GM13976 (cell line): Measurements from ENCODE around the gene MARCHF2.

Experiments
- DNase-seq: peaks from one replicate; pipeline ENCODE4 v3.0.0; 2012; ENCODE audit warnings: low spot score
- CTCF ChIP-seq: IDR thresholded peaks from 2 replicates; pipeline ENCODE4 v1.5.1; 2012; ENCODE audit warnings: borderline replicate concordance, mild to moderate bottlenecking; ENCODE audit not compliant: insufficient read depth; ENCODE audit errors: extremely low read depth, missing control alignments, control extremely low read depth
- in situ Hi-C: fragments of 300-500 bp; cut with MboI; formaldehyde crosslinking; loops from one replicate; pipeline ENCODE4 v1.12.0; 2022; ENCODE audit warnings: low sequenced_read_pairs, mixed read lengths, inconsistent platforms; ENCODE audit not compliant: unreplicated experiment

Gene MARCHF2

DNA sequence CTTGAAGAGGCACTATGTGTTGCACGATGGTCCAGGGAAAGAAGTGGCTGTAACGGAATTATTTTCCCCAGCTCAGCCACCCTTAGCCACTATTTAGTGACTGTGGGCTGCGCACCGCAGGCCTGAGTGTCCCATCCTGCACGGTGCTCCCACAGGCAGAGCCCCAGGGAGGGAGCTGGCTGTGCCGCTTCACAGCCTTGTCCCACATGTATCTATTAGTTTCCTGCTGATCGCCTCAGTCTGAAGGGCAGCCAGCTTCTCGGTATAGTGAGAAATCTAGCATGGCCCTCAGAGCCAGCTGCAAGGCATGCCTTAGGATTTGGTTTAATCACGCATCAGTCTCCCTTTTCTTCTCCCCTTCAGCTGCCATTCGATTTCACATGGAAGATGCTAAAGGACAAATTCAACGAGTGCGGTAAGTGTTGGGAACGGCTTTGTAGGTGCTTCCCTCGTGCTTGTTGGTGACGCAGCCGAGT lies 73.6 kb downstream of the MARCHF2 start:
- no peak for DNase-seq
- in situ Hi-C loops, result no loop called here
- no peak for TF ChIP-seq CTCF

DNA sequence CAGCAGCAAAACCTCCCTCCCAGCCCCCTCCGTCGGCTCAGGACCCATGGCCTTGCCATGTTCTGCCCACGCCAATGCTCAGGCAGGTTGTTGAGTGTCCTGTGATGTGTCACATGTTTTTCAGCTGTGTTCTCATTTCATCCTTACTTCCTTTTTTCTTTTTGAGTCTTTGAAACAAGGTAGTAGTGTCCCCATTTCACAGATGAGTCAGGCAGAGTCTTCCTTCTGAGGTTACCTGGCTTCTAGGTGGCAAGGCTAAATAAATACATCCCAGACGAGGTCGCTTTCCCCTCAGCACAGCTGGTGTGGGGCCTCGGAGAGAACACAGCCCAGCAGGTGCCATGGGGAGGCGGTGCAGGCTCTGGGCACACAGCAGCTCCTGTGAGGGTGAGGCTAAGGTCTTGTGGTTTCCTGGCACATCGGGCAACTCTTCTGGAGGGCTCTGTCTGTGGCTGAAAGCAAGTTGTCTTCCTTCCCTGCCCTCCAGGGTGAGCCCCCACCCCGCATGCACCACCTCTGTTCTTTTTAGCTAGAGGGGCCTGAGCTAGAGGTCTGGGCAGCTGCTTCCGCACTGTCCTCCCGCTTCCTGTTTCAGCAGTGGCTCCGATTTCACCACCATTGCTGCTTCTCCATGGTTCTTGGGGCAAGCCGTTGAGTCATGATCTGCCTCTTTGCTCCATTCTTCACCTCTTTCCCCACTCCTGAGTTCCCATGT lies 74.2 kb downstream of the MARCHF2 start:
- DNase-seq, result peak; percentile 57
- TF ChIP-seq CTCF, result peak; percentile 0
- in situ Hi-C loops, result no loop called here

DNA sequence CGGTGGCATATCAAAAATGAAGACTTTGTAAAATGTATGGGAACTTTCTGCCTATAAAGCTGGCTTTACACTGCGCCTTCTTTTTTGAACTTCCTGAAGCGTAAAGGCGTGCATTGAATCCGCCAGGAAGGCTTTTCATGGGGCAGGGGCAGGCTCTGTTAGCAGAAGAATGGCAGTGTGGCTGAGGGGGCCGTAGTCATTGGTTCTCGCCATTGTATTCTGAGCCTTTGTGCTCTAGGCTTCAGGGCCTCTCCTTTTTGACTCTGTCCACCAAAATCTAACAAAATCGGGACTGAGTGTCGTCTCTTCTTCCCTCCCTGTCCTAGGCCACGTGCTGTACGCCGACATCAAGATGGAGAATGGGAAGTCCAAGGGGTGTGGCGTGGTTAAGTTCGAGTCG lies 75.3 kb downstream of the MARCHF2 start:
- no peak for DNase-seq
- in situ Hi-C loops, result no loop called here

More for the DNA sequence above, 75.3 kb downstream of the MARCHF2 start:
- TF ChIP-seq CTCF, result no peak
